Large intestine (tissue), 3 donors: ENCODE measurements around the gene PDSS1. TPM values are rescaled to one million over a fixed set of nuclear protein-coding genes. Genes with fewer than 3 reads are reported as not detected.

Experiments
- DNase-seq, 2 donors: peaks; one replicate each; pipeline versions ENCODE4 v3.0.0 to v3.0.0-alpha.2; 2013
- H3K27ac ChIP-seq: one replicate; pipeline ENCODE4 v1.5.1; 2013; ENCODE audit warnings: low read length
- H3K27me3 ChIP-seq: 2 replicates; pipeline ENCODE4 v1.6.1; 2013; ENCODE audit warnings: low read length; ENCODE audit not compliant: control insufficient read depth, insufficient read depth
- H3K36me3 ChIP-seq: 2 replicates; pipeline ENCODE4 v1.6.1; 2013; ENCODE audit warnings: low read length; ENCODE audit not compliant: control insufficient read depth, insufficient read depth
- H3K4me1 ChIP-seq: one replicate; pipeline ENCODE4 v1.6.1; 2013; ENCODE audit warnings: low read length; ENCODE audit not compliant: control insufficient read depth, insufficient read depth
- H3K4me3 ChIP-seq: one replicate; pipeline ENCODE4 v1.5.1; 2013; ENCODE audit warnings: low read length
- H3K9me3 ChIP-seq: one replicate; pipeline ENCODE4 v1.6.1; 2013; ENCODE audit warnings: mild to moderate bottlenecking, low read depth, low read length, moderate library complexity; ENCODE audit not compliant: control insufficient read depth
- WGBS: methylation state at CpG from one replicate; pipeline ENCODE4 v1.1.5; 2013; ENCODE audit warnings: low lambda C conversion rate; ENCODE audit not compliant: insufficient coverage; 5-methylcytosine and 5-hydroxymethylcytosine counted together
- polyA plus RNA-seq: library from polyadenylated mRNA; unstranded; fragments of 120-200 nt; gene quantifications from one replicate; pipeline ENCODE4 v1.2.1, GENCODE V29; 2013

PDSS1 gene
- polyA plus RNA-seq, 1 donor = 18.0 TPM

GRCh38 chr10:26790221-26790995 lies 92.9 kb downstream of the PDSS1 start:
- DNase-seq = no peak
- no peaks in the 10 kb centered on the region for H3K36me3 ChIP-seq
- no peak overlapping the region for H3K4me3 ChIP-seq
- H3K9me3 ChIP-seq = peaks cover 6% of the 10 kb centered on the region
- H3K27me3 ChIP-seq = no peaks in the 10 kb centered on the region
- no peak overlapping the region for H3K27ac ChIP-seq
- H3K4me1 ChIP-seq = no peaks in the 10 kb centered on the region
- WGBS = 100% methylated on average over 2 of the region's 4 CpGs

GRCh38 chr10:26792758-26793495 lies 95.4 kb downstream of the PDSS1 start:
- no CpG with 5 or more reads among the region's 2 CpGs for WGBS
- H3K27me3 ChIP-seq = no peaks in the 10 kb centered on the region
- H3K27ac ChIP-seq = no peak overlapping the region
- H3K4me3 ChIP-seq = no peak overlapping the region
- DNase-seq = no peak
- H3K36me3 ChIP-seq = no peaks in the 10 kb centered on the region
- H3K4me1 ChIP-seq = peaks cover 4% of the 10 kb centered on the region
- peaks cover 8% of the 10 kb centered on the region for H3K9me3 ChIP-seq

Other genes with a start within 250 kb of the PDSS1 start
- gene ABI1, start 163.3 kb downstream of the PDSS1 start, polyA plus RNA-seq = 50.1 TPM